B cell (primary cell): Measurements from ENCODE around the gene FGF18. TPM values are rescaled to one million over a fixed set of nuclear protein-coding genes. Genes with fewer than 3 reads are reported as not detected.

Source experiments
- ATAC-seq: fragments of 200-7000 bp; cut with Tn5 transposase; one replicate; pipeline ENCODE4 v1.10.0; 2021; ENCODE audit warnings: low read depth, mild to moderate bottlenecking, moderate number of reproducible peaks, moderate library complexity
- CTCF ChIA-PET: fragments of 350-600 bp; sonication (Branson Sonifier 250); formaldehyde crosslinking; loops from one replicate; lab custom pipeline; 2021; ENCODE audit warnings: antibody characterized with exemption, inconsistent platforms; lab: Charles Lee
- POLR2A ChIA-PET: fragments of 350-600 bp; sonication (Branson Sonifier 250); formaldehyde crosslinking; loops from one replicate; lab custom pipeline; 2021; ENCODE audit warnings: antibody characterized with exemption; lab: Charles Lee
- DNase-seq: peaks from one replicate; pipeline ENCODE4 v3.0.0; 2013
- H2AFZ ChIP-seq: 2 replicates; pipeline ENCODE4 v1.6.1; 2012; ENCODE audit warnings: mild to moderate bottlenecking, low read depth, low read length; ENCODE audit not compliant: insufficient read depth, poor library complexity, severe bottlenecking
- H3K27ac ChIP-seq, 2 donors: 1 replicate in 1 of 2; 2 replicates in 1 of 2; pipeline ENCODE4 v1.5.1; 2012 to 2013; ENCODE audit warnings: low read length in 2 of 2, mild to moderate bottlenecking in 2 of 2, moderate library complexity in 1 of 2
- H3K27me3 ChIP-seq, 4 experiments: fragments of 200-600 bp in 1 of 4; sonication (generic) in 1 of 4; replicated peaks in 1 of 4; 1 replicate in 2 of 4; 2 replicates in 2 of 4; pipeline versions ENCODE4 v1.6.1 to v1.7.0; 2013 to 2016; ENCODE audit warnings: low read length in 3 of 4, mild to moderate bottlenecking in 2 of 4, mixed read lengths in 1 of 4, moderate library complexity in 1 of 4; ENCODE audit not compliant: insufficient read depth in 4 of 4, control insufficient read depth in 3 of 4; ENCODE audit errors: control extremely low read depth in 1 of 4
- H3K36me3 ChIP-seq, 2 experiments: replicated peaks in 1 of 2; 1 replicate in 1 of 2; 2 replicates in 1 of 2; pipeline versions ENCODE4 v1.6.1 to v1.7.1; 2013; ENCODE audit warnings: low read length in 1 of 2; ENCODE audit not compliant: insufficient read depth in 2 of 2, control insufficient read depth in 1 of 2; ENCODE audit errors: control extremely low read depth in 1 of 2, extremely low read depth in 1 of 2
- H3K4me1 ChIP-seq, 2 donors: fragments of 200-600 bp in 1 of 2; sonication (generic) in 1 of 2; 1 replicate in 1 of 2; 2 replicates in 1 of 2; pipeline versions ENCODE4 v1.5.1 to v1.6.1; 2013 to 2017; ENCODE audit warnings: low read length in 2 of 2; ENCODE audit not compliant: control insufficient read depth in 2 of 2, insufficient read depth in 2 of 2
- H3K4me2 ChIP-seq: replicated peaks from 2 replicates; pipeline ENCODE3; 2012; ENCODE audit warnings: mild to moderate bottlenecking, low read depth, low read length; ENCODE audit not compliant: poor library complexity, severe bottlenecking
- H3K4me3 ChIP-seq, 5 experiments: fragments of 200-600 bp in 1 of 5; sonication (generic) in 1 of 5; 1 replicate in 3 of 5; 2 replicates in 2 of 5; pipeline versions ENCODE4 v1.5.1 to v1.7.0; 2011 to 2016; ENCODE audit warnings: low read length in 4 of 5, mild to moderate bottlenecking in 4 of 5, low read depth in 2 of 5, control low read depth in 1 of 5, moderate library complexity in 1 of 5; ENCODE audit not compliant: insufficient read depth in 1 of 5; ENCODE audit errors: control extremely low read depth in 1 of 5, extremely low read depth in 1 of 5
- H3K79me2 ChIP-seq: fragments of 200-600 bp; sonication (generic); one replicate; pipeline ENCODE4 v1.6.0; 2016; ENCODE audit warnings: low read length; ENCODE audit not compliant: control insufficient read depth, insufficient read depth
- H3K9ac ChIP-seq: fragments of 200-600 bp; sonication (generic); 2 replicates; pipeline ENCODE4 v1.6.1; 2017; ENCODE audit warnings: mild to moderate bottlenecking, low read length, moderate library complexity
- H3K9me3 ChIP-seq, 3 donors: one replicate each; pipeline versions ENCODE4 v1.6.1 to v1.7.1; 2013; ENCODE audit warnings: low read length in 2 of 3; ENCODE audit not compliant: control insufficient read depth in 2 of 3, insufficient read depth in 1 of 3; ENCODE audit errors: control extremely low read depth in 1 of 3
- H4K20me1 ChIP-seq: 2 replicates; pipeline ENCODE4 v1.6.0; 2012; ENCODE audit warnings: mild to moderate bottlenecking, low read length; ENCODE audit not compliant: insufficient read depth, control insufficient read depth, poor library complexity, severe bottlenecking
- H3K27ac Mint-ChIP-seq: one replicate; pipeline ENCODE4 v1.8.0; 2021; ENCODE audit warnings: mixed read lengths
- H3K27me3 Mint-ChIP-seq: one replicate; pipeline ENCODE4 v1.8.0; 2021; ENCODE audit warnings: mixed read lengths
- H3K4me1 Mint-ChIP-seq: one replicate; pipeline ENCODE4 v1.8.0; 2021; ENCODE audit warnings: mixed read lengths
- H3K4me3 Mint-ChIP-seq: one replicate; pipeline ENCODE4 v1.8.0; 2021; ENCODE audit warnings: mixed read lengths
- H3K9me3 Mint-ChIP-seq: one replicate; pipeline ENCODE4 v1.8.0; 2022; ENCODE audit warnings: mixed read lengths; ENCODE audit not compliant: insufficient read depth
- CTCF ChIP-seq: fragments of 200-600 bp; IDR thresholded peaks from one replicate; pipeline ENCODE4 v1.8.0; 2022; ENCODE audit warnings: antibody characterized with exemption, mild to moderate bottlenecking
- EZH2 ChIP-seq: IDR thresholded peaks from 2 replicates; pipeline ENCODE4 v1.6.1; 2012; ENCODE audit warnings: borderline replicate concordance, low read depth, mild to moderate bottlenecking, moderate library complexity, low read length; ENCODE audit not compliant: insufficient read depth, poor library complexity, severe bottlenecking
- WGBS: methylation state at CpG from one replicate; pipeline ENCODE4 v1.1.5; 2013; ENCODE audit warnings: missing lambda C conversion rate; ENCODE audit not compliant: insufficient coverage; 5-methylcytosine and 5-hydroxymethylcytosine counted together
- intact Hi-C: fragments of 100-400 bp; cut with micrococcal nuclease; formaldehyde crosslinking; loops from one replicate; pipeline ENCODE4 v1.10.0; 2022
- polyA plus RNA-seq: library from polyadenylated mRNA; depleted of rRNA; stranded (reverse); fragments of >200 nt; gene quantifications from 2 replicates; pipeline ENCODE4 v1.2.3, GENCODE V29; 2012
- total RNA-seq, 2 donors: library from RNA; stranded (reverse); fragments of 120-200 nt in 1 of 2; gene quantifications; 1 replicate in 1 of 2; 2 replicates in 1 of 2; pipeline versions ENCODE4 v1.2.3 to v1.2.4, GENCODE V29; 2013 to 2022

FGF18 gene
- total and polyA plus RNA-seq, 2 donors (not counting 1 experiment from before 2014, with no cell fraction given) = 0.06 to 0.15 TPM

DNA sequence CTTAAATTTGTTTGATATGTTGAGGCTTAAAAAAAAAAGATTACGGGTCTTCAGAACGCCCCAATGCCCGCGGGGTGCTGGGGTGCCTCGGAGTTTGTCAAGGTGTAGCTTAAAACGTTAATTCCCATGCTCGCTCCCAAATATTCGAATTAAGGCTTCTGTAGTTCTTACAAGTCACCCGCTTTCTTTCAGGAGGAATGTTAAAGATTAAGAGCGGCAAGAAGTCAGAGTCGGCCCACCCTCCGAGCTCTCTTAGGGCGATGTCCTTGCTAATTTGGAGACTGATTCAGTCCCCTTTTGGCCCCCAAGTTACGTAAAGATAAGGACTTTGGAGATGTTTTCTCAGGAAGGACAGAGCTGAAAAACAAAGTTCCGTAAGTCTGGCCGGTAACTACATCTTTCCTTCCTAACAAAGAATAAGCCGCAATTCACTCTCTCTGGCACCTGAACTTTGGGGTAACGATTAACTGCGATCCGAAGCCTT is 32.5 kb upstream of the FGF18 start:
- Histone ChIP-seq H3K27me3 (no peaks in the 10 kb centered on the region), H3K4me1 (peaks cover 35% of the 10 kb centered on the region in 2 donors), H2AFZ (peak overlapping the region; percentile 90), H3K4me2 (peak overlapping the region; percentile 98), H3K9me3 (peaks cover 0 to 16% (median 0%) of the 10 kb centered on the region in 3 donors), H3K4me3 (peak overlapping the region; percentile 56 to 82 (median 69)), H3K27ac (peak overlapping the region; percentile 74 to 87), H3K9ac (peak overlapping the region; percentile 85), H3K79me2 (peaks cover 42% of the 10 kb centered on the region), H3K36me3 (peaks cover 3 to 17% of the 10 kb centered on the region in 2 experiments), H4K20me1 (peaks cover 41% of the 10 kb centered on the region)
- H3K27ac Mint-ChIP-seq = peak overlapping the region; percentile 99
- 14% methylated on average over 11 of the region's 20 CpGs for WGBS
- TF ChIP-seq EZH2 (no peak), CTCF (no peak)
- peaks cover 47% of the 10 kb centered on the region for H3K4me1 Mint-ChIP-seq
- H3K9me3 Mint-ChIP-seq = no peaks in the 10 kb centered on the region
- peaks cover 4% of the 10 kb centered on the region for H3K27me3 Mint-ChIP-seq
- no peak for ATAC-seq
- intact Hi-C loops = loop anchor here (2.0 to 10.0 kb wide), 2 partner anchors 620 to 1388 kb away; partner anchors contain the start of genes DUSP1 and FBXW11
- ChIA-PET CTCF (interaction anchor here (0.9 to 1.2 kb wide), 2 partner anchors 18 to 724 kb away, joined by 3 to 4 read pairs; no protein-coding TSS in a partner anchor), POLR2A (interaction anchor here (0.7 to 1.5 kb wide), 3 partner anchors 32 to 620 kb away, joined by 3 to 4 read pairs (median 3); partner anchors contain the start of gene FGF18)
- H3K4me3 Mint-ChIP-seq = peak overlapping the region; percentile 100
- DNase-seq = no peak
